Transverse colon (tissue), 3 donors: ENCODE measurements around the gene LLPH.

ENCODE experiments used
- POLR2A ChIP-seq: fragments of 450-650 bp; IDR thresholded peaks from one replicate; pipeline ENCODE4 v1.6.1; 2016; ENCODE audit warnings: antibody characterized with exemption, mild to moderate bottlenecking, moderate library complexity
- TF ChIP-seq, protein P1 (sequence below), 5 experiments: fragments of 200-600 bp in 3 of 5; fragments of 450-650 bp in 2 of 5; sonication (generic) in 3 of 5; IDR thresholded peaks; 1 replicate in 2 of 5; 2 replicates in 3 of 5; pipeline ENCODE4 v1.5.1; 2016 to 2017; ENCODE audit warnings: antibody characterized with exemption in 5 of 5, inconsistent platforms in 3 of 5, mild to moderate bottlenecking in 2 of 5, moderate library complexity in 1 of 5

DNA sequence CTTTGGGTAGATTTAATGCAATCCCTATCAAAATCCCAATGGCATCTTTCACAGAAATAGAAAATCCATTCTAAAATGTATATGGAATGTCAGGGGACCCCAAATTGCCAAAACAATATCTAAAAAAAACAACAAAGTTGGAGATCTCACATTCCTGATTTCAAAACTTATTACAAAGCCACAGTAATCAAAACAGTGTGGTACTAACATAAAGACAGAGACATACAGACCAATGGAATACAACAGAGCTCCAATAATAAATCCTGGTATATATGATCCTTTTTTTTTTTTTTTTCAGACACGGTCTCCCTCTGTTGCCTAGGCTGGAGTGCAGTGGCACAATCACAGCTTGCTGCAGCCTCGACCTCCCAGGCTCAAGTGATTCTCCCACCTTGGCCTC, 34.6 kb upstream of the LLPH start:
- TF ChIP-seq, protein P1, sequence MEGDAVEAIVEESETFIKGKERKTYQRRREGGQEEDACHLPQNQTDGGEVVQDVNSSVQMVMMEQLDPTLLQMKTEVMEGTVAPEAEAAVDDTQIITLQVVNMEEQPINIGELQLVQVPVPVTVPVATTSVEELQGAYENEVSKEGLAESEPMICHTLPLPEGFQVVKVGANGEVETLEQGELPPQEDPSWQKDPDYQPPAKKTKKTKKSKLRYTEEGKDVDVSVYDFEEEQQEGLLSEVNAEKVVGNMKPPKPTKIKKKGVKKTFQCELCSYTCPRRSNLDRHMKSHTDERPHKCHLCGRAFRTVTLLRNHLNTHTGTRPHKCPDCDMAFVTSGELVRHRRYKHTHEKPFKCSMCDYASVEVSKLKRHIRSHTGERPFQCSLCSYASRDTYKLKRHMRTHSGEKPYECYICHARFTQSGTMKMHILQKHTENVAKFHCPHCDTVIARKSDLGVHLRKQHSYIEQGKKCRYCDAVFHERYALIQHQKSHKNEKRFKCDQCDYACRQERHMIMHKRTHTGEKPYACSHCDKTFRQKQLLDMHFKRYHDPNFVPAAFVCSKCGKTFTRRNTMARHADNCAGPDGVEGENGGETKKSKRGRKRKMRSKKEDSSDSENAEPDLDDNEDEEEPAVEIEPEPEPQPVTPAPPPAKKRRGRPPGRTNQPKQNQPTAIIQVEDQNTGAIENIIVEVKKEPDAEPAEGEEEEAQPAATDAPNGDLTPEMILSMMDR (IDR thresholded peaks at IDR 0.05), result no peak
- TF ChIP-seq POLR2A, result no peak
